Nephron progenitor cell (in vitro differentiated cells): ENCODE data around the gene ASS1.

ENCODE experiments used
- DNase-seq: peaks from one replicate; pipeline ENCODE4 v3.0.0; 2021
- H3K27ac Mint-ChIP-seq: 2 replicates; pipeline ENCODE4 v1.8.0; 2021; ENCODE audit warnings: mild to moderate bottlenecking, moderate library complexity, mixed read lengths
- H3K27me3 Mint-ChIP-seq: 2 replicates; pipeline ENCODE4 v1.8.0; 2021; ENCODE audit warnings: mild to moderate bottlenecking, low read depth, mixed read lengths; ENCODE audit not compliant: poor library complexity
- H3K36me3 Mint-ChIP-seq: 2 replicates; pipeline ENCODE4 v1.8.0; 2021; ENCODE audit warnings: low read depth, mixed read lengths
- H3K4me1 Mint-ChIP-seq: 2 replicates; pipeline ENCODE4 v1.8.0; 2021; ENCODE audit warnings: mixed read lengths
- H3K4me3 Mint-ChIP-seq: 2 replicates; pipeline ENCODE4 v1.8.0; 2021; ENCODE audit warnings: mild to moderate bottlenecking, moderate library complexity, mixed read lengths
- H3K9me3 Mint-ChIP-seq: 2 replicates; pipeline ENCODE4 v1.8.0; 2021; ENCODE audit warnings: mild to moderate bottlenecking, moderate library complexity, mixed read lengths
- TF ChIP-seq, protein P1 (sequence below): fragments of 200-600 bp; sonication (generic); IDR thresholded peaks from 2 replicates; pipeline ENCODE4 v1.5.0; 2021; ENCODE audit warnings: antibody characterized with exemption

Gene ASS1

DNA sequence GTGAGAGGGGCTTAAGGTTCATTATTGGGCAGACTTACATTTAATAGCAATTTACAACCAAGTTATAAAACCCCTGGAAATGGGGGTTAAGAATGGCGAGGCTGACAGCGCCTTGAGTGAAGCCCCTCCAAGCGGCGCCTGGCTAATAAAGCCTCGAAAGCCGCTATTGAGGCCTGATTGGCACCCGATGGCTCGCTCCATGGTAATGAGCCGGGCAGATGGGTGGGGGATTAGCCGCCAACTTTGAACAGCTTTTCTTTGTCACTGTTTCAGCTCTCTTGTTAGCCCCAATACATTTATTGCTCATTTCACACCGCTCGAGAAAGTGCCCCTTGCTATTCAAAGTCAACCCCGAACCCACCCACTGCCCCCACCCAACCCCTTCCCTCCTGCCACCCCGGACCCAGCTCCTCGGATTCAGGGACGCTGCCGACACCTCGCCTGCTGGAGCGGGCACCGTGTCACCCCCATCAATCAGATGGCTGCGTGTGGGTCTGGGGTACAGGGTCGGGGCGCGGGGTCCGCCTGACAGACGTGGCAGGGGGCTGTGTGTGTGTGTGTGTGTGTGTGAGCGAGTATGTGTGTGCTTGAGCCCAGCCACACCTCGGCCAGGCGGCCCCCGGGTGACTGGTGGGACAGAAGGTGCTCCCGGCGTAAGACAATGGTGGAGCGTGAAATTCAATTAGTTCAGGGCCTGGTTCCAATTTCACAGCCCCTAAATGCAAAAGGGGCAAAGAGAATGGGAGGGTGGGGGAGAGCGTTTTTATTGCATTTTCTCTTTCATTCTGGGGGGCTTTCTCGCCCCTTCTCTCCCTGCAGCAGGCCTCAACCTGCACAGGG lies 34.2 kb downstream of the ASS1 start:
- peak; percentile 60 for DNase-seq
- Mint-ChIP-seq H3K27me3 (peaks cover 67% of the 10 kb centered on the region), H3K27ac (peak overlapping the region; percentile 18), H3K9me3 (no peaks in the 10 kb centered on the region), H3K4me1 (peaks cover 57% of the 10 kb centered on the region), H3K4me3 (peak overlapping the region; percentile 63), H3K36me3 (no peaks in the 10 kb centered on the region)
- TF ChIP-seq, protein P1, sequence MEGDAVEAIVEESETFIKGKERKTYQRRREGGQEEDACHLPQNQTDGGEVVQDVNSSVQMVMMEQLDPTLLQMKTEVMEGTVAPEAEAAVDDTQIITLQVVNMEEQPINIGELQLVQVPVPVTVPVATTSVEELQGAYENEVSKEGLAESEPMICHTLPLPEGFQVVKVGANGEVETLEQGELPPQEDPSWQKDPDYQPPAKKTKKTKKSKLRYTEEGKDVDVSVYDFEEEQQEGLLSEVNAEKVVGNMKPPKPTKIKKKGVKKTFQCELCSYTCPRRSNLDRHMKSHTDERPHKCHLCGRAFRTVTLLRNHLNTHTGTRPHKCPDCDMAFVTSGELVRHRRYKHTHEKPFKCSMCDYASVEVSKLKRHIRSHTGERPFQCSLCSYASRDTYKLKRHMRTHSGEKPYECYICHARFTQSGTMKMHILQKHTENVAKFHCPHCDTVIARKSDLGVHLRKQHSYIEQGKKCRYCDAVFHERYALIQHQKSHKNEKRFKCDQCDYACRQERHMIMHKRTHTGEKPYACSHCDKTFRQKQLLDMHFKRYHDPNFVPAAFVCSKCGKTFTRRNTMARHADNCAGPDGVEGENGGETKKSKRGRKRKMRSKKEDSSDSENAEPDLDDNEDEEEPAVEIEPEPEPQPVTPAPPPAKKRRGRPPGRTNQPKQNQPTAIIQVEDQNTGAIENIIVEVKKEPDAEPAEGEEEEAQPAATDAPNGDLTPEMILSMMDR = no peak

DNA sequence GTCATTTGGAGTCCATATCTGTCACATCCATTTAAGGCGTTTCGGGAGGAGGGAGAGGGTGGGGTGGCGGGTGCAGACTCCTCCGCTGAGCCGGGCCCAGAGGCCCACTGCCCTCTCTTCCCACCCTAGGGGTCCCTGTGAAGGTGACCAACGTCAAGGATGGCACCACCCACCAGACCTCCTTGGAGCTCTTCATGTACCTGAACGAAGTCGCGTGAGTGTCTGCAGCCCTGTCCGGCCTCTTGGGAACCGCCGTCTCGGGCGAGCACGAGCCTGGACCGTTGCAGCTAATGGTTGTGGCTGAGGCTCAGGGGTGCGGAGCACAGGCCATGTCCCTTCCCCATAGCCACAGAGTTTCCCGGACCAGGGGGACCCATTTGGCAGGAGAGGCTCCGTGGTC lies 34.8 kb downstream of the ASS1 start:
- Mint-ChIP-seq H3K4me3 (peak overlapping the region; percentile 63), H3K27me3 (peaks cover 67% of the 10 kb centered on the region), H3K36me3 (no peaks in the 10 kb centered on the region), H3K9me3 (no peaks in the 10 kb centered on the region), H3K4me1 (peaks cover 59% of the 10 kb centered on the region), H3K27ac (no peak overlapping the region)
- DNase-seq = no peak
- TF ChIP-seq, protein P1 = no peak

DNA sequence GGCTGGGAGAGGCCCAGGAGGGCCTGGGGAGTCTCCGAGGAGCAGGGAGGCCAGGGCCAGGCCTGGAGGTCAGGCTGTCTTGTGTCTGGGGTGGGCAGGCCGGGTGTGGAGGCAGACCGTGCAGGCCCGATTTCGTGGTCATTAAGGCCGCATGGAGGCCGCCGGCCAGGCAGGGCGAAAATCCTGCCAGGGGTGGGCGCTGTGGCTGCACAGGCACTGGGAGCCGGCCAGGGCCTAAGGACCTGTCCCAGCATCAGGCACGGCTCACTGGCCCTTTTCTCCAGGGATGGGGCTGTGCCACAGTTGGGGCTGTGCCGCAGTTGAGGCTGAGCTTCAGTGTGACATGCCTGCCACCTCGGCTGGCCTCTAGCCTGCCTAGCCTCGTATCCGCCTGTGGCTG lies 35.9 kb downstream of the ASS1 start:
- H3K27ac Mint-ChIP-seq = no peak overlapping the region
- TF ChIP-seq, protein P1 = peak; percentile 34
- no peaks in the 10 kb centered on the region for H3K36me3 Mint-ChIP-seq
- H3K9me3 Mint-ChIP-seq = no peaks in the 10 kb centered on the region
- no peak overlapping the region for H3K4me3 Mint-ChIP-seq
- peaks cover 65% of the 10 kb centered on the region for H3K27me3 Mint-ChIP-seq
- H3K4me1 Mint-ChIP-seq = peaks cover 61% of the 10 kb centered on the region
- peak; percentile 66 for DNase-seq

DNA sequence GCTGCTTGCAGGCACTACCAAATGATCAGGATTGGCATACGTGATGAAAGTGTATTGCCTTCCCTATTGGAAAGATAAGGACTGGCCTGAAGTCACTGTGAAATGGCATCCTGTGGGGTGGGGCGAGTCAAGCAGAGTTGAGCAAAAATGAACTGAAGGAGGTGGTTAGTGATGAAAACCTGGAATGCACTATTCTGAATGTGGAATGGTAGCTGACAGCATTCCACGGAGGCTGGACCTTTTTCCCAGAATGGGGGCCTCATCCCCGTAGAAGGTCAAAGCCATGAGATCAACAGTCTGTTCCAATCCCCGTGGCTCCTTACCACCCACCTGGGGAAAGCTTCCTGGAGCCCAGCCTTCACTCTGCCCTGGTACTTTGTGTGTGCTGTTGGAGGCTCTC lies 37.7 kb downstream of the ASS1 start:
- Mint-ChIP-seq H3K27ac (no peak overlapping the region), H3K27me3 (peaks cover 66% of the 10 kb centered on the region), H3K4me1 (peaks cover 66% of the 10 kb centered on the region)

GRCh38 chr9:130483371-130483971 lies 38.7 kb downstream of the ASS1 start:
- H3K4me1 Mint-ChIP-seq = peaks cover 70% of the 10 kb centered on the region
- no peak overlapping the region for H3K27ac Mint-ChIP-seq
- TF ChIP-seq, protein P1 = no peak
- H3K36me3 Mint-ChIP-seq = no peaks in the 10 kb centered on the region
- H3K27me3 Mint-ChIP-seq = peaks cover 62% of the 10 kb centered on the region
- H3K9me3 Mint-ChIP-seq = no peaks in the 10 kb centered on the region
- no peak for DNase-seq
- H3K4me3 Mint-ChIP-seq = no peak overlapping the region

More for the DNA sequence above, 37.7 kb downstream of the ASS1 start:
- TF ChIP-seq, protein P1 = no peak
- no peak for DNase-seq
- Mint-ChIP-seq H3K9me3 (no peaks in the 10 kb centered on the region), H3K4me3 (no peak overlapping the region), H3K36me3 (no peaks in the 10 kb centered on the region)
